ENCODE measurements around the gene RYR2.

The RYR2 gene

DNA sequence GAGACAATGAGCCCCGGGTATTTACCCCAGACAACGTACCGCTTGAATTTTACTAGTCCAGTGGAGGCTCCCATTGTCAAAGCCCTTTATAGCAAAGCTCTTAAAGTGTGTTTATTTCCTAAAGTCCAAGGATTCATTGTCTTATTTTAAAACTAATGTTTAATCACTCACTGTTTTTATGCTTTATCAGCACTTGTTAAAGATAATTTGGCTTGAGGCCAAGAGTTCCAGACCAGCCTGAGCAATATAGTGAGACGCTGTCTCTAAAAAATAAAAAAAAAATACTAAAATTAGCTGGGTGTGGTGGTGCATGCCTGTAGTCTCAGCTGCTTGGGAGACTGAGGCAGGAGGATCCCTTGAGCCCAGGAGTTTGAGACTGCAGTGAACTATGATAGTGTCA lies 202.8 kb downstream of the RYR2 start (continued):
- TF ChIP-seq, protein P1, sequence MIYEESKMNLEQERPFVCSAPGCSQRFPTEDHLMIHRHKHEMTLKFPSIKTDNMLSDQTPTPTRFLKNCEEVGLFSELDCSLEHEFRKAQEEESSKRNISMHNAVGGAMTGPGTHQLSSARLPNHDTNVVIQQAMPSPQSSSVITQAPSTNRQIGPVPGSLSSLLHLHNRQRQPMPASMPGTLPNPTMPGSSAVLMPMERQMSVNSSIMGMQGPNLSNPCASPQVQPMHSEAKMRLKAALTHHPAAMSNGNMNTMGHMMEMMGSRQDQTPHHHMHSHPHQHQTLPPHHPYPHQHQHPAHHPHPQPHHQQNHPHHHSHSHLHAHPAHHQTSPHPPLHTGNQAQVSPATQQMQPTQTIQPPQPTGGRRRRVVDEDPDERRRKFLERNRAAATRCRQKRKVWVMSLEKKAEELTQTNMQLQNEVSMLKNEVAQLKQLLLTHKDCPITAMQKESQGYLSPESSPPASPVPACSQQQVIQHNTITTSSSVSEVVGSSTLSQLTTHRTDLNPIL (CRISPR knock-in tag; IDR thresholded peaks at IDR 0.05; ENCODE audit: low read depth), result no peak
- no peak for TF ChIP-seq RARB (CRISPR knock-in tag; IDR thresholded peaks at IDR 0.05)
- TF ChIP-seq ZC3H10 (CRISPR knock-in tag; IDR thresholded peaks at IDR 0.05), result no peak
- TF ChIP-seq ZNF70 (CRISPR knock-in tag; IDR thresholded peaks at IDR 0.05), result no peak
- no peak for TF ChIP-seq ZNF565 (CRISPR knock-in tag; conservative IDR thresholded peaks at IDR 0.05; ENCODE audit: low read depth)
- no peak for TF ChIP-seq ZNF8 (CRISPR knock-in tag; IDR thresholded peaks at IDR 0.05)
- no peak for TF ChIP-seq ARNTL (CRISPR knock-in tag; IDR thresholded peaks at IDR 0.05; ENCODE audit: borderline replicate concordance, low read depth)
- no peak for TF ChIP-seq CSDC2 (CRISPR knock-in tag; IDR thresholded peaks at IDR 0.05)
- no peak for TF ChIP-seq SNAI2 (CRISPR knock-in tag; IDR thresholded peaks at IDR 0.05)

DNA sequence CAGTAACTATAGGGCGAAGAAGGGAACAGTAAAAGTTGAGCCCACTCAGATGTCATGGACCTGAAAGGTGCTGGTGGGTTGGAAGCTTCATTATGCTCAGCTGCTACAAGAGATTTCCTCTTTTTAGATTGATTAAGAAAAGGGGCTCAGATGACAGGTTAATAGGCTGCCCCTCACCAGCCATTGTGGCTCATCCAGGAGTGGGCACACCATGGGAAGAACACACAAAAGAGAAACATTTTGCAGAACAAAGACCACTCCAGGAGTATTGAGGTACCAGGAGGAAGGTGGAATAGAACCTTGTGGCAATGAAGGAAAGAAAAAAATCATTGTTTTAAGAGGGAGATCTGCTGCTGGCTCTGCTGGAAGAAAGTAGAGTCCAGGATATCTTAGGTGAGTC lies 205.5 kb downstream of the RYR2 start:
- no peak for ATAC-seq
- TF ChIP-seq, protein P1 (CRISPR knock-in tag; IDR thresholded peaks at IDR 0.05; ENCODE audit: low read depth), result no peak
- no peak for TF ChIP-seq ZC3H10 (CRISPR knock-in tag; IDR thresholded peaks at IDR 0.05)
- no peak for TF ChIP-seq PPARA (CRISPR knock-in tag; IDR thresholded peaks at IDR 0.05; ENCODE audit: borderline replicate concordance)
- TF ChIP-seq BACH2 (CRISPR knock-in tag; IDR thresholded peaks at IDR 0.05; ENCODE audit: borderline replicate concordance), result no peak
- TF ChIP-seq RARB (CRISPR knock-in tag; IDR thresholded peaks at IDR 0.05), result no peak

DNA sequence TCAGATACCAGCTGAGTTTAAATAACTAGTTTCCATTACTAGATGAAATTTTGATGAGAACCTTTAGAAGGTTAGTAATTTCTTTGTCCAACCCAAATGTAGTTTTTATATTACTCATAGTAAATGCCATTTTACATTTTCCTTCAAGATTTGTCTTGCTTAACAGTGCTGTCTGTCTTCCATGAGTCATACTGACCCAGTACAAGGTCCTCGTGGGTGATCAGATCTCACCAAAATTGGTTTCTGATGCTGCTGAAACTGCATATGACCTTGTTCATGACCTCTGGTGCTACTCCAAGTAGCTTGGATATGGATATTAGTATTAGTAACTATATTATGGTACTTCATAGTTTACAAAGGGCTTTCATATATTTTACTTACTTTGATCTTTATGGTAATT lies 207.1 kb downstream of the RYR2 start:
- no peak for ATAC-seq
- TF ChIP-seq ZNF8 (CRISPR knock-in tag; IDR thresholded peaks at IDR 0.05), result no peak
- no peak for TF ChIP-seq SNAI2 (CRISPR knock-in tag; IDR thresholded peaks at IDR 0.05)
- no peak for TF ChIP-seq ARNTL (CRISPR knock-in tag; IDR thresholded peaks at IDR 0.05; ENCODE audit: borderline replicate concordance, low read depth)
- TF ChIP-seq ESRRG (CRISPR knock-in tag; IDR thresholded peaks at IDR 0.05), result no peak
- no peak for TF ChIP-seq GLIS3 (CRISPR knock-in tag; IDR thresholded peaks at IDR 0.05)
- TF ChIP-seq ZNF70 (CRISPR knock-in tag; IDR thresholded peaks at IDR 0.05), result no peak
- TF ChIP-seq, protein P2, sequence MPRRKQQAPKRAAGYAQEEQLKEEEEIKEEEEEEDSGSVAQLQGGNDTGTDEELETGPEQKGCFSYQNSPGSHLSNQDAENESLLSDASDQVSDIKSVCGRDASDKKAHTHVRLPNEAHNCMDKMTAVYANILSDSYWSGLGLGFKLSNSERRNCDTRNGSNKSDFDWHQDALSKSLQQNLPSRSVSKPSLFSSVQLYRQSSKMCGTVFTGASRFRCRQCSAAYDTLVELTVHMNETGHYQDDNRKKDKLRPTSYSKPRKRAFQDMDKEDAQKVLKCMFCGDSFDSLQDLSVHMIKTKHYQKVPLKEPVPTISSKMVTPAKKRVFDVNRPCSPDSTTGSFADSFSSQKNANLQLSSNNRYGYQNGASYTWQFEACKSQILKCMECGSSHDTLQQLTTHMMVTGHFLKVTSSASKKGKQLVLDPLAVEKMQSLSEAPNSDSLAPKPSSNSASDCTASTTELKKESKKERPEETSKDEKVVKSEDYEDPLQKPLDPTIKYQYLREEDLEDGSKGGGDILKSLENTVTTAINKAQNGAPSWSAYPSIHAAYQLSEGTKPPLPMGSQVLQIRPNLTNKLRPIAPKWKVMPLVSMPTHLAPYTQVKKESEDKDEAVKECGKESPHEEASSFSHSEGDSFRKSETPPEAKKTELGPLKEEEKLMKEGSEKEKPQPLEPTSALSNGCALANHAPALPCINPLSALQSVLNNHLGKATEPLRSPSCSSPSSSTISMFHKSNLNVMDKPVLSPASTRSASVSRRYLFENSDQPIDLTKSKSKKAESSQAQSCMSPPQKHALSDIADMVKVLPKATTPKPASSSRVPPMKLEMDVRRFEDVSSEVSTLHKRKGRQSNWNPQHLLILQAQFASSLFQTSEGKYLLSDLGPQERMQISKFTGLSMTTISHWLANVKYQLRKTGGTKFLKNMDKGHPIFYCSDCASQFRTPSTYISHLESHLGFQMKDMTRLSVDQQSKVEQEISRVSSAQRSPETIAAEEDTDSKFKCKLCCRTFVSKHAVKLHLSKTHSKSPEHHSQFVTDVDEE (CRISPR knock-in tag; IDR thresholded peaks at IDR 0.05), result no peak
- TF ChIP-seq, protein P3, sequence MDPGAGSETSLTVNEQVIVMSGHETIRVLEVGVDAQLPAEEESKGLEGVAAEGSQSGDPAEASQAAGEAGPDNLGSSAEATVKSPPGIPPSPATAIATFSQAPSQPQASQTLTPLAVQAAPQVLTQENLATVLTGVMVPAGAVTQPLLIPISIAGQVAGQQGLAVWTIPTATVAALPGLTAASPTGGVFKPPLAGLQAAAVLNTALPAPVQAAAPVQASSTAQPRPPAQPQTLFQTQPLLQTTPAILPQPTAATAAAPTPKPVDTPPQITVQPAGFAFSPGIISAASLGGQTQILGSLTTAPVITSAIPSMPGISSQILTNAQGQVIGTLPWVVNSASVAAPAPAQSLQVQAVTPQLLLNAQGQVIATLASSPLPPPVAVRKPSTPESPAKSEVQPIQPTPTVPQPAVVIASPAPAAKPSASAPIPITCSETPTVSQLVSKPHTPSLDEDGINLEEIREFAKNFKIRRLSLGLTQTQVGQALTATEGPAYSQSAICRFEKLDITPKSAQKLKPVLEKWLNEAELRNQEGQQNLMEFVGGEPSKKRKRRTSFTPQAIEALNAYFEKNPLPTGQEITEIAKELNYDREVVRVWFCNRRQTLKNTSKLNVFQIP (CRISPR knock-in tag; IDR thresholded peaks at IDR 0.05; ENCODE audit: borderline replicate concordance, low read depth), result no peak
- TF ChIP-seq TCF4 (CRISPR knock-in tag; IDR thresholded peaks at IDR 0.05; ENCODE audit: borderline replicate concordance), result no peak
- TF ChIP-seq, protein P4, sequence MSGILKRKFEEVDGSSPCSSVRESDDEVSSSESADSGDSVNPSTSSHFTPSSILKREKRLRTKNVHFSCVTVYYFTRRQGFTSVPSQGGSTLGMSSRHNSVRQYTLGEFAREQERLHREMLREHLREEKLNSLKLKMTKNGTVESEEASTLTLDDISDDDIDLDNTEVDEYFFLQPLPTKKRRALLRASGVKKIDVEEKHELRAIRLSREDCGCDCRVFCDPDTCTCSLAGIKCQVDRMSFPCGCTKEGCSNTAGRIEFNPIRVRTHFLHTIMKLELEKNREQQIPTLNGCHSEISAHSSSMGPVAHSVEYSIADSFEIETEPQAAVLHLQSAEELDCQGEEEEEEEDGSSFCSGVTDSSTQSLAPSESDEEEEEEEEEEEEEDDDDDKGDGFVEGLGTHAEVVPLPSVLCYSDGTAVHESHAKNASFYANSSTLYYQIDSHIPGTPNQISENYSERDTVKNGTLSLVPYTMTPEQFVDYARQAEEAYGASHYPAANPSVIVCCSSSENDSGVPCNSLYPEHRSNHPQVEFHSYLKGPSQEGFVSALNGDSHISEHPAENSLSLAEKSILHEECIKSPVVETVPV (CRISPR knock-in tag; IDR thresholded peaks at IDR 0.05), result no peak
- no peak for TF ChIP-seq ZNF565 (CRISPR knock-in tag; conservative IDR thresholded peaks at IDR 0.05; ENCODE audit: low read depth)
- no peak for TF ChIP-seq ZFP3 (CRISPR knock-in tag; IDR thresholded peaks at IDR 0.05)
- no peak for TF ChIP-seq PPARA (CRISPR knock-in tag; IDR thresholded peaks at IDR 0.05; ENCODE audit: borderline replicate concordance)

DNA sequence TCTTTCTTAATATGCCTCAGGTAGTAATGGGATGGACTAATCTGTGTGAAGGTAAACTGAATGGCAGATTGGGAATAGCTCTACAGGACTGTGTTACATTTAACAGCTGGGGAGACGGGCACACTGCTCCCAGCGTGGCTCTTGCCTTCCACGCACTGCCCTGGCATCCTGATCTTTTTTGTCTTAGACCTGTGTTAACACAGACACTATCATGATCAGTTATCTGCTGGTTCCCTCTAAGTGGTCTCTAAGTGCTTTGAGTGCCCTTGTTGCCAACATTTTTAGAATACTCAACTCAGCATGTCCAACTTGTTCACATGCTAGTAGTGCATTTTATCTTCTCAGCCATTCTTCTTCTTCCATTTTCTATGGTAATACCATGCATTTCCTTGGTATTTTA lies 208.1 kb downstream of the RYR2 start:
- ATAC-seq, result no peak
- TF ChIP-seq ISL1 (CRISPR knock-in tag; IDR thresholded peaks at IDR 0.05), result peak; percentile 85
- TF ChIP-seq RARB (CRISPR knock-in tag; IDR thresholded peaks at IDR 0.05), result no peak
- TF ChIP-seq, protein P5, sequence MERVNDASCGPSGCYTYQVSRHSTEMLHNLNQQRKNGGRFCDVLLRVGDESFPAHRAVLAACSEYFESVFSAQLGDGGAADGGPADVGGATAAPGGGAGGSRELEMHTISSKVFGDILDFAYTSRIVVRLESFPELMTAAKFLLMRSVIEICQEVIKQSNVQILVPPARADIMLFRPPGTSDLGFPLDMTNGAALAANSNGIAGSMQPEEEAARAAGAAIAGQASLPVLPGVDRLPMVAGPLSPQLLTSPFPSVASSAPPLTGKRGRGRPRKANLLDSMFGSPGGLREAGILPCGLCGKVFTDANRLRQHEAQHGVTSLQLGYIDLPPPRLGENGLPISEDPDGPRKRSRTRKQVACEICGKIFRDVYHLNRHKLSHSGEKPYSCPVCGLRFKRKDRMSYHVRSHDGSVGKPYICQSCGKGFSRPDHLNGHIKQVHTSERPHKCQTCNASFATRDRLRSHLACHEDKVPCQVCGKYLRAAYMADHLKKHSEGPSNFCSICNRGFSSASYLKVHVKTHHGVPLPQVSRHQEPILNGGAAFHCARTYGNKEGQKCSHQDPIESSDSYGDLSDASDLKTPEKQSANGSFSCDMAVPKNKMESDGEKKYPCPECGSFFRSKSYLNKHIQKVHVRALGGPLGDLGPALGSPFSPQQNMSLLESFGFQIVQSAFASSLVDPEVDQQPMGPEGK (CRISPR knock-in tag; IDR thresholded peaks at IDR 0.05; ENCODE audit: borderline replicate concordance), result no peak
- TF ChIP-seq ZNF565 (CRISPR knock-in tag; conservative IDR thresholded peaks at IDR 0.05; ENCODE audit: low read depth), result no peak
- TF ChIP-seq BACH2 (CRISPR knock-in tag; IDR thresholded peaks at IDR 0.05; ENCODE audit: borderline replicate concordance), result no peak
- TF ChIP-seq ZFP30 (CRISPR knock-in tag; IDR thresholded peaks at IDR 0.05), result no peak
- TF ChIP-seq, protein P1 (CRISPR knock-in tag; IDR thresholded peaks at IDR 0.05; ENCODE audit: low read depth), result no peak
- no peak for TF ChIP-seq PPARA (CRISPR knock-in tag; IDR thresholded peaks at IDR 0.05; ENCODE audit: borderline replicate concordance)
